Measurements from ENCODE around the gene AMN1. TPM values are rescaled to one million over a fixed set of nuclear protein-coding genes. Genes with fewer than 3 reads are reported as not detected.
"Not testable (repeated sequence)": the region's sequence is repeated elsewhere in the genome, so short reads cannot be mapped to it uniquely, and the experiment has no call there.

AMN1 gene
- total RNA-seq, 2 experiments from 2014 or later = 3.5 to 4.1 TPM

- peaks cover 15% of the 10 kb centered on the region for H3K9me3 Mint-ChIP-seq
- intact Hi-C loops (cut with micrococcal nuclease) = loop anchor here (10.0 kb wide), 1 partner anchor 278 kb away; no protein-coding TSS in a partner anchor
- peaks cover 45% of the 10 kb centered on the region for H3K36me3 Mint-ChIP-seq (ENCODE audit: low read depth)
- ATAC-seq (no peak), DNase-seq (no peak)
- POLR2A ChIA-PET = interaction anchor here (1.0 kb wide), 1 partner anchor 272 kb away, joined by 3 read pairs; the partner anchor contains the start of gene RESF1
- CTCF ChIA-PET = no interaction called here
- TF ChIP-seq, protein P1, sequence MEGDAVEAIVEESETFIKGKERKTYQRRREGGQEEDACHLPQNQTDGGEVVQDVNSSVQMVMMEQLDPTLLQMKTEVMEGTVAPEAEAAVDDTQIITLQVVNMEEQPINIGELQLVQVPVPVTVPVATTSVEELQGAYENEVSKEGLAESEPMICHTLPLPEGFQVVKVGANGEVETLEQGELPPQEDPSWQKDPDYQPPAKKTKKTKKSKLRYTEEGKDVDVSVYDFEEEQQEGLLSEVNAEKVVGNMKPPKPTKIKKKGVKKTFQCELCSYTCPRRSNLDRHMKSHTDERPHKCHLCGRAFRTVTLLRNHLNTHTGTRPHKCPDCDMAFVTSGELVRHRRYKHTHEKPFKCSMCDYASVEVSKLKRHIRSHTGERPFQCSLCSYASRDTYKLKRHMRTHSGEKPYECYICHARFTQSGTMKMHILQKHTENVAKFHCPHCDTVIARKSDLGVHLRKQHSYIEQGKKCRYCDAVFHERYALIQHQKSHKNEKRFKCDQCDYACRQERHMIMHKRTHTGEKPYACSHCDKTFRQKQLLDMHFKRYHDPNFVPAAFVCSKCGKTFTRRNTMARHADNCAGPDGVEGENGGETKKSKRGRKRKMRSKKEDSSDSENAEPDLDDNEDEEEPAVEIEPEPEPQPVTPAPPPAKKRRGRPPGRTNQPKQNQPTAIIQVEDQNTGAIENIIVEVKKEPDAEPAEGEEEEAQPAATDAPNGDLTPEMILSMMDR (IDR thresholded peaks at IDR 0.05) = no peak
- no peaks in the 10 kb centered on the region for H3K27me3 Mint-ChIP-seq
- no peak overlapping the region for H3K4me3 Mint-ChIP-seq
- H3K4me1 Mint-ChIP-seq (ENCODE audit: low read depth) = peaks cover 10% of the 10 kb centered on the region
- H3K27ac Mint-ChIP-seq = peak overlapping the region; percentile 46
Observed at GRCh38 chr12:31687101-31687527, 41.7 kb downstream of the AMN1 start.

DNA sequence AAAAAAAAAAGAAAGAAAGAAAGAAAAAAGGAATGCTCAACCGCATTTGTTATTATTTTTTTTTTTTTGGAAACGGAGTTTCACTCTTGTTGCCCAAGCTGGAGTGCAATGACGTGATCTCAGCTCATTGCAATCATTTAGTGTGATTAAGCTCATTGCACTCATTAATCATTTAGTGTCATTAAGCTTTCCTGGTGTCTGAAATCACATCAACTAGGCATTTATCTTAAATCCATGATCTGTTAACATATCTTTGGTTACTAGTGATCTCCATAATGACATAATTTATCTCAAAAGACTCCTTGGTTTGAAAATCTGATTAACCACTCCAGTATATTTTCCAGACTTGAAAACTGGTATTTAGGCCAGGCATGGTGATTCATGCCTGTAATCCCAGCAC is 43.0 kb downstream of the AMN1 start:
- Mint-ChIP-seq H3K27me3 (no peaks in the 10 kb centered on the region), H3K4me3 (no peak overlapping the region), H3K9me3 (peaks cover 15% of the 10 kb centered on the region), H3K36me3 (ENCODE audit: low read depth) (peaks cover 43% of the 10 kb centered on the region), H3K4me1 (ENCODE audit: low read depth) (peaks cover 12% of the 10 kb centered on the region), H3K27ac (no peak overlapping the region)
- ChIA-PET CTCF (no interaction called here), POLR2A (interaction anchor here (0.6 kb wide), 1 partner anchor 290 kb away, joined by 3 read pairs; no protein-coding TSS in a partner anchor)
- DNase-seq (no peak), ATAC-seq (no peak)
- TF ChIP-seq, protein P1 (IDR thresholded peaks at IDR 0.05) = no peak
- intact Hi-C loops (cut with micrococcal nuclease) = loop anchor here (10.0 kb wide), 1 partner anchor 279 kb away; no protein-coding TSS in a partner anchor

DNA sequence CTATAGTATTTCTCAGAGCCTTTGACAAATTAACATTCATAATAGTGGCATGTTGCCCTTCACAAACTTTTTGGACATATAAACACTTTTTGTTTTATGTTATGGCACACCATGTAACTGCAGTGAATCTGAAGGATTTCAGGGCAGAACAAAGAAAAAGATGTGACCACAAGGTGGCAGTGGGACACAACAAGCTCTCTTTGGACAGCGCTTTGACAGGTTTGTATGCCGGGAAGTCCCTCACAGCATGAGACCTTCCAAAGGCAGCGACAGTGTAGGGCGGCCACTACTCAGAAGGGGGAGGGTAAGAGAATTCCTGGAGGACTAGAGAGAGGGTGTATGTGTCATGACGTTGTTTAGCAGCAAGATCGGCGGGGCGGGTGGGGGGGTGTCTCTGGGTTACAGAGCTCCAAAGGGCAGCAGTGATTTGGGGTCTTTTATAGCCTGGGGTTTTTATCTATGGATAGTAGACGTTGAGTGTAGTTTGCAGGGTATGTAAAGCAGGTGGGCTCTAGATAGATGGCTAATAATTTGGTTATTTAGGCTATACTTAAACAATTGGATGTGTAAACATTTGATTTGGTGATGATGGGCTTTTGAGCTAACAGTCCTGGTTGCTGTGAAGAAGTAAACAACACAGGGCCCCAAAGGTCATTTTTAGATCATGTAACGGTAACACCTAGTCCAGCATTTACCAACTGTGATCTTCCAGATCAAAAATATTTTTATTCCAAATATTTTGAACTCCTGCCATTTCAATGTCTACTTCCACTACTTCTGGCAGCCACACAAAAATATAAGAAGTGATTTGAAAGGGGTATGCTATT is 46.5 kb downstream of the AMN1 start:
- Mint-ChIP-seq H3K4me3 (no peak overlapping the region), H3K27me3 (no peaks in the 10 kb centered on the region), H3K9me3 (peaks cover 10% of the 10 kb centered on the region), H3K4me1 (ENCODE audit: low read depth) (peaks cover 12% of the 10 kb centered on the region), H3K36me3 (ENCODE audit: low read depth) (peaks cover 33% of the 10 kb centered on the region), H3K27ac (peak overlapping the region; percentile 82)
- DNase-seq (peak; percentile 79), ATAC-seq (peak; percentile 92)
- TF ChIP-seq, protein P1 (IDR thresholded peaks at IDR 0.05) = peak; percentile 73
- ChIA-PET POLR2A (interaction anchor here (1.4 kb wide), 1 partner anchor 193 kb away, joined by 4 read pairs; no protein-coding TSS in a partner anchor), CTCF (interaction anchor here (0.6 to 3.6 kb wide), 30 partner anchors 10 to 527 kb away, joined by 3 to 24 read pairs (median 4); partner anchors contain the start of genes BICD1, ETFBKMT and RESF1)
- intact Hi-C loops (cut with micrococcal nuclease) = loop anchor here (10.0 kb wide), 1 partner anchor 282 kb away; no protein-coding TSS in a partner anchor

- H3K9me3 Mint-ChIP-seq = peaks cover 10% of the 10 kb centered on the region
- H3K27ac Mint-ChIP-seq = no peak overlapping the region
- H3K27me3 Mint-ChIP-seq = no peaks in the 10 kb centered on the region
- CTCF ChIA-PET = interaction anchor here (0.9 to 6.4 kb wide), 2 partner anchors 10 to 278 kb away, joined by 3 to 23 read pairs; no protein-coding TSS in a partner anchor
- no peak overlapping the region for H3K4me3 Mint-ChIP-seq
- intact Hi-C loops (cut with micrococcal nuclease) = no loop called here
- no peak for ATAC-seq
- DNase-seq = no peak
- POLR2A ChIA-PET = interaction anchor here (0.5 kb wide), 1 partner anchor 312 kb away, joined by 3 read pairs; no protein-coding TSS in a partner anchor
- no peaks in the 10 kb centered on the region for H3K4me1 Mint-ChIP-seq (ENCODE audit: low read depth)
- TF ChIP-seq, protein P1 (IDR thresholded peaks at IDR 0.05) = no peak
- peaks cover 12% of the 10 kb centered on the region for H3K36me3 Mint-ChIP-seq (ENCODE audit: low read depth)
Observed at GRCh38 chr12:31672521-31672920, 56.3 kb downstream of the AMN1 start.

GRCh38 chr12:31669582-31669981 is 59.2 kb downstream of the AMN1 start:
- CTCF ChIA-PET = interaction anchor here (6.4 kb wide), 1 partner anchor 13 kb away, joined by 23 read pairs; no protein-coding TSS in a partner anchor
- intact Hi-C loops (cut with micrococcal nuclease); H3K27me3 Mint-ChIP-seq; H3K4me3 Mint-ChIP-seq; ATAC-seq; H3K4me1 Mint-ChIP-seq (ENCODE audit: low read depth); POLR2A ChIA-PET; H3K27ac Mint-ChIP-seq; DNase-seq: not testable (repeated sequence)
- Mint-ChIP-seq H3K9me3 (peaks cover 12% of the 10 kb centered on the region), H3K36me3 (ENCODE audit: low read depth) (peaks cover 14% of the 10 kb centered on the region)

All from activated CD8-positive, alpha-beta T cell treated with anti-CD3 and anti-CD28 coated beads for 36 hours (primary cell).